ENCODE data around the gene SEPTIN12. TPM values are rescaled to one million over a fixed set of nuclear protein-coding genes. Genes with fewer than 3 reads are reported as not detected.

Gene SEPTIN12
- polyA plus RNA-seq, 1 donor (not counting 4 experiments of a cell fraction or from before 2014, with no cell fraction given): not detected

- Histone ChIP-seq H3K9me1 (ENCODE audit: control insufficient read depth, extremely low read depth, insufficient read depth, low read length) (no peaks in the 10 kb centered on the region), H3K4me2 (ENCODE audit: control insufficient read depth, extremely low read depth, insufficient read depth, low read depth, low read length) (no peak overlapping the region), H2AFZ (ENCODE audit: control insufficient read depth, low read length) (no peak overlapping the region), H4K20me1 (ENCODE audit: control insufficient read depth, extremely low read depth, insufficient read depth, low read length) (no peaks in the 10 kb centered on the region), H3K79me2 (ENCODE audit: control insufficient read depth, insufficient read depth, low read length) (no peaks in the 10 kb centered on the region), H3K9ac (ENCODE audit: control insufficient read depth, extremely low read depth, insufficient read depth, low read length) (no peak overlapping the region), H3K36me3 (ENCODE audit: control insufficient read depth in 2 of 2, extremely low read depth in 1 of 2, insufficient read depth in 2 of 2, low read length in 2 of 2) (no peaks in the 10 kb centered on the region), H3K27me3 (ENCODE audit: control insufficient read depth, extremely low read depth, insufficient read depth, low read length) (no peaks in the 10 kb centered on the region), H3K27ac (ENCODE audit: control insufficient read depth, insufficient read depth, low read length) (no peak overlapping the region), H3K9me3 (ENCODE audit: control insufficient read depth, low read depth, low read length) (no peaks in the 10 kb centered on the region), H3K4me1 (ENCODE audit: control insufficient read depth, extremely low read depth, insufficient read depth, low read length) (peaks cover 2% of the 10 kb centered on the region), H3K4me3 (ENCODE audit: control insufficient read depth in 2 of 3, extremely low read depth in 1 of 3, insufficient read depth in 2 of 3, low read depth in 1 of 3, low read length in 3 of 3) (no peak overlapping the region)
- TF ChIP-seq EZH2 (IDR thresholded peaks at IDR 0.05; ENCODE audit: low read length): no peak
- no peak for TF ChIP-seq CTCF (optimal IDR thresholded peaks at IDR 0.05 in 1 of 3, IDR thresholded peaks at IDR 0.05 in 1 of 3, conservative IDR thresholded peaks at IDR 0.05 in 1 of 3; ENCODE audit: extremely low read depth in 1 of 3, insufficient read depth in 2 of 3, low read length in 3 of 3)
- FAIRE-seq (no peak), DNase-seq (ENCODE audit: low read depth, low spot score) (no peak)
- dilution Hi-C loops (cut with MboI; ENCODE audit: extremely low pct_ligation_motif_present, low sequenced_read_pairs): no loop called here
Observed at GRCh38 chr16:4790871-4791270, 2.7 kb upstream of the SEPTIN12 start.

- no peak overlapping the region for H2AFZ ChIP-seq (ENCODE audit: control insufficient read depth, low read length)
- no peaks in the 10 kb centered on the region for H3K9me1 ChIP-seq (ENCODE audit: control insufficient read depth, extremely low read depth, insufficient read depth, low read length)
- dilution Hi-C loops (cut with MboI; ENCODE audit: extremely low pct_ligation_motif_present, low sequenced_read_pairs): no loop called here
- H3K27ac ChIP-seq (ENCODE audit: control insufficient read depth, insufficient read depth, low read length): no peak overlapping the region
- peaks cover 2% of the 10 kb centered on the region for H3K4me1 ChIP-seq (ENCODE audit: control insufficient read depth, extremely low read depth, insufficient read depth, low read length)
- H3K36me3 ChIP-seq (ENCODE audit: control insufficient read depth in 2 of 2, extremely low read depth in 1 of 2, insufficient read depth in 2 of 2, low read length in 2 of 2): no peaks in the 10 kb centered on the region
- TF ChIP-seq EZH2 (IDR thresholded peaks at IDR 0.05; ENCODE audit: low read length): no peak
- no peak for TF ChIP-seq CTCF (optimal IDR thresholded peaks at IDR 0.05 in 1 of 3, IDR thresholded peaks at IDR 0.05 in 1 of 3, conservative IDR thresholded peaks at IDR 0.05 in 1 of 3; ENCODE audit: extremely low read depth in 1 of 3, insufficient read depth in 2 of 3, low read length in 3 of 3)
- H3K4me2 ChIP-seq (ENCODE audit: control insufficient read depth, extremely low read depth, insufficient read depth, low read depth, low read length): no peak overlapping the region
- H4K20me1 ChIP-seq (ENCODE audit: control insufficient read depth, extremely low read depth, insufficient read depth, low read length): no peaks in the 10 kb centered on the region
- H3K9me3 ChIP-seq (ENCODE audit: control insufficient read depth, low read depth, low read length): no peaks in the 10 kb centered on the region
- H3K9ac ChIP-seq (ENCODE audit: control insufficient read depth, extremely low read depth, insufficient read depth, low read length): no peak overlapping the region
- H3K27me3 ChIP-seq (ENCODE audit: control insufficient read depth, extremely low read depth, insufficient read depth, low read length): no peaks in the 10 kb centered on the region
- FAIRE-seq: no peak
- no peak overlapping the region for H3K4me3 ChIP-seq (ENCODE audit: control insufficient read depth in 2 of 3, extremely low read depth in 1 of 3, insufficient read depth in 2 of 3, low read depth in 1 of 3, low read length in 3 of 3)
- no peak for DNase-seq (ENCODE audit: low read depth, low spot score)
- H3K79me2 ChIP-seq (ENCODE audit: control insufficient read depth, insufficient read depth, low read length): no peaks in the 10 kb centered on the region
Observed at GRCh38 chr16:4790261-4790660, 2.1 kb upstream of the SEPTIN12 start.

All from keratinocyte (primary cell).